Gastrocnemius medialis (tissue), 4 donors: Measurements from ENCODE around the gene TRIM44.

ENCODE experiments used
- CTCF ChIP-seq, 5 experiments: fragments of 450-650 bp in 3 of 5; fragments of 200-600 bp in 2 of 5; sonication (generic) in 2 of 5; IDR thresholded peaks in 4 of 5; conservative IDR thresholded peaks in 1 of 5; 1 replicate in 4 of 5; 2 replicates in 1 of 5; pipeline ENCODE4 v1.5.1; 2016 to 2019; ENCODE audit warnings: antibody characterized with exemption in 5 of 5, mild to moderate bottlenecking in 3 of 5, moderate library complexity in 3 of 5
- POLR2A ChIP-seq, 2 donors: fragments of 450-650 bp; IDR thresholded peaks; one replicate each; pipeline ENCODE4 v1.6.1; 2017; ENCODE audit warnings: antibody characterized with exemption in 2 of 2, mild to moderate bottlenecking in 2 of 2, moderate library complexity in 2 of 2

- TF ChIP-seq CTCF (IDR thresholded peaks at IDR 0.05 in 4 of 5, conservative IDR thresholded peaks at IDR 0.05 in 1 of 5), result no peak
- no peak for TF ChIP-seq POLR2A (IDR thresholded peaks at IDR 0.05)
Observed at GRCh38 chr11:35796562-35796961, 134.0 kb downstream of the TRIM44 start.
